Measurements from ENCODE around the gene FASLG. TPM values are rescaled to one million over a fixed set of nuclear protein-coding genes. Genes with fewer than 3 reads are reported as not detected.

The FASLG gene
- total and polyA plus RNA-seq, 4 donors: 0.20 TPM; not detected in 3

DNA sequence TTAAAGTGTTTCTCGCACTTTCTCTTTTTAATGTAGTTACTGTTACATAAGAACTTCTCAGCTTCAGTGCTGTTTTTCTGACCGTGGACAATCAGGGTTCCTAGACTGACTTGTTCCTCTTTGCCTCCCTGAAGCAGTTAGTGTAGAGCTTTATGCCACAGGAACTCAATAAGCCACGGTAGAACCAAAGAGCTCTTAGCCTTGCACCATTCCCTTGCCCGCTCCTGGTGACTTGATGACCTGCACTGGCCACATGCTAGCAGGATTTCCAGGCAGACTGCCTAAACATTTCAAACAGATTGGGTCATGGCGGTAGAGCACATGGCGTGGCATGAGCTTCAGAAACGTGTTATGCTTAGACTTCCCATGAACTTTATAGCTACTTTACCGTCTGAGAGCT, 18.8 kb upstream of the FASLG start:
- no peak for DNase-seq (ENCODE audit: low read depth in 4 of 6, low spot score in 6 of 6)
- H3K27ac ChIP-seq (ENCODE audit: low read depth, low read length): no peak overlapping the region
- H3K4me3 ChIP-seq (ENCODE audit: low read depth, low read length): no peak overlapping the region
- H3K36me3 ChIP-seq (ENCODE audit: control insufficient read depth, insufficient read depth, low read length): no peaks in the 10 kb centered on the region
- H3K27me3 ChIP-seq (ENCODE audit: control insufficient read depth, insufficient read depth, low read length): no peaks in the 10 kb centered on the region
- 92% methylated on average over 6 of the region's 8 CpGs for WGBS (ENCODE audit: insufficient coverage)
- H3K4me1 ChIP-seq (ENCODE audit: control insufficient read depth, insufficient read depth, low read length): no peaks in the 10 kb centered on the region
- H3K9me3 ChIP-seq (ENCODE audit: control insufficient read depth, insufficient read depth, low read length): peaks cover 2% of the 10 kb centered on the region

DNA sequence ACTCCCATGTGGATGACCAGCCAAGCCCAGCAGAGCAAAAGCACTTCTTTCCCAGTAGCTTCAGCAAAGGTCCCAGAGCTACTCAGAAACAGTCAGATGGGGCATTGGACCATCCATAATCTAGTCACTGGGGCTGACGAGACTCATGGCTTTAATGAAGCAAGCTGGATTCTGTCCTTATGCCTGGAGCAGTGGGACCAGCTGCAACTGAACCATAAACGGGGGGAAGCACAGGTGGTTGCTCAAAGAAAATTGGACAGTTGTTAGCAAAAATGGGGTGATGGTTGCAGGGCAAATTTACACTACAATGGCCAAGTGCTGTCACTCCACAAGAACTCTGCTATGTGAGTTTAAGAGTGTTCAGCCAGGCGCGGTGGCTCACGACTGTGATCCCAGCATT, 17.4 kb upstream of the FASLG start:
- no peaks in the 10 kb centered on the region for H3K9me3 ChIP-seq (ENCODE audit: control insufficient read depth, insufficient read depth, low read length)
- H3K4me1 ChIP-seq (ENCODE audit: control insufficient read depth, insufficient read depth, low read length): no peaks in the 10 kb centered on the region
- no peaks in the 10 kb centered on the region for H3K36me3 ChIP-seq (ENCODE audit: control insufficient read depth, insufficient read depth, low read length)
- no peaks in the 10 kb centered on the region for H3K27me3 ChIP-seq (ENCODE audit: control insufficient read depth, insufficient read depth, low read length)
- H3K27ac ChIP-seq (ENCODE audit: low read depth, low read length): no peak overlapping the region
- DNase-seq (ENCODE audit: low read depth in 4 of 6, low spot score in 6 of 6): no peak
- no peak overlapping the region for H3K4me3 ChIP-seq (ENCODE audit: low read depth, low read length)
- 49% methylated on average over 2 of the region's 5 CpGs for WGBS (ENCODE audit: insufficient coverage)

GRCh38 chr1:172642970-172643369, 15.9 kb upstream of the FASLG start:
- no peaks in the 10 kb centered on the region for H3K4me1 ChIP-seq (ENCODE audit: control insufficient read depth, insufficient read depth, low read length)
- H3K27me3 ChIP-seq (ENCODE audit: control insufficient read depth, insufficient read depth, low read length): no peaks in the 10 kb centered on the region
- no peak overlapping the region for H3K27ac ChIP-seq (ENCODE audit: low read depth, low read length)
- WGBS (ENCODE audit: insufficient coverage): no CpG with 5 or more reads among the region's 6 CpGs
- H3K9me3 ChIP-seq (ENCODE audit: control insufficient read depth, insufficient read depth, low read length): no peaks in the 10 kb centered on the region
- no peak for DNase-seq (ENCODE audit: low read depth in 4 of 6, low spot score in 6 of 6)
- no peak overlapping the region for H3K4me3 ChIP-seq (ENCODE audit: low read depth, low read length)
- no peaks in the 10 kb centered on the region for H3K36me3 ChIP-seq (ENCODE audit: control insufficient read depth, insufficient read depth, low read length)

- Histone ChIP-seq H3K27ac (ENCODE audit: low read depth, low read length) (no peak overlapping the region), H3K9me3 (ENCODE audit: control insufficient read depth, insufficient read depth, low read length) (no peaks in the 10 kb centered on the region), H3K27me3 (ENCODE audit: control insufficient read depth, insufficient read depth, low read length) (no peaks in the 10 kb centered on the region), H3K36me3 (ENCODE audit: control insufficient read depth, insufficient read depth, low read length) (no peaks in the 10 kb centered on the region), H3K4me3 (ENCODE audit: low read depth, low read length) (no peak overlapping the region), H3K4me1 (ENCODE audit: control insufficient read depth, insufficient read depth, low read length) (no peaks in the 10 kb centered on the region)
- no CpG with 5 or more reads among the region's 1 CpG for WGBS (ENCODE audit: insufficient coverage)
- no peak for DNase-seq (ENCODE audit: low read depth in 4 of 6, low spot score in 6 of 6)
Observed at GRCh38 chr1:172646653-172647052, 12.2 kb upstream of the FASLG start.

GRCh38 chr1:172647110-172647564, 11.8 kb upstream of the FASLG start:
- Histone ChIP-seq H3K27ac (ENCODE audit: low read depth, low read length) (no peak overlapping the region), H3K9me3 (ENCODE audit: control insufficient read depth, insufficient read depth, low read length) (no peaks in the 10 kb centered on the region), H3K36me3 (ENCODE audit: control insufficient read depth, insufficient read depth, low read length) (no peaks in the 10 kb centered on the region), H3K4me3 (ENCODE audit: low read depth, low read length) (no peak overlapping the region), H3K27me3 (ENCODE audit: control insufficient read depth, insufficient read depth, low read length) (no peaks in the 10 kb centered on the region), H3K4me1 (ENCODE audit: control insufficient read depth, insufficient read depth, low read length) (no peaks in the 10 kb centered on the region)
- WGBS (ENCODE audit: insufficient coverage): 69% methylated on average over 5 of the region's 8 CpGs
- DNase-seq (ENCODE audit: low read depth in 4 of 6, low spot score in 6 of 6): no peak

- 100% methylated on average over 2 of the region's 4 CpGs for WGBS (ENCODE audit: insufficient coverage)
- no peak for DNase-seq (ENCODE audit: low read depth in 4 of 6, low spot score in 6 of 6)
Observed at GRCh38 chr1:172647987-172648386, 10.9 kb upstream of the FASLG start.

GRCh38 chr1:172650474-172651193, 8.3 kb upstream of the FASLG start:
- no peaks in the 10 kb centered on the region for H3K27me3 ChIP-seq (ENCODE audit: control insufficient read depth, insufficient read depth, low read length)
- no peak for DNase-seq (ENCODE audit: low read depth in 4 of 6, low spot score in 6 of 6)
- H3K36me3 ChIP-seq (ENCODE audit: control insufficient read depth, insufficient read depth, low read length): no peaks in the 10 kb centered on the region
- no peak overlapping the region for H3K27ac ChIP-seq (ENCODE audit: low read depth, low read length)
- H3K9me3 ChIP-seq (ENCODE audit: control insufficient read depth, insufficient read depth, low read length): no peaks in the 10 kb centered on the region
- WGBS (ENCODE audit: insufficient coverage): no CpG with 5 or more reads among the region's 2 CpGs
- H3K4me1 ChIP-seq (ENCODE audit: control insufficient read depth, insufficient read depth, low read length): no peaks in the 10 kb centered on the region
- no peak overlapping the region for H3K4me3 ChIP-seq (ENCODE audit: low read depth, low read length)

More at GRCh38 chr1:172647987-172648386, 10.9 kb upstream of the FASLG start:
- no peaks in the 10 kb centered on the region for H3K27me3 ChIP-seq (ENCODE audit: control insufficient read depth, insufficient read depth, low read length)
- H3K4me3 ChIP-seq (ENCODE audit: low read depth, low read length): no peak overlapping the region
- no peaks in the 10 kb centered on the region for H3K36me3 ChIP-seq (ENCODE audit: control insufficient read depth, insufficient read depth, low read length)
- H3K4me1 ChIP-seq (ENCODE audit: control insufficient read depth, insufficient read depth, low read length): no peaks in the 10 kb centered on the region
- H3K27ac ChIP-seq (ENCODE audit: low read depth, low read length): no peak overlapping the region
- H3K9me3 ChIP-seq (ENCODE audit: control insufficient read depth, insufficient read depth, low read length): no peaks in the 10 kb centered on the region

DNA sequence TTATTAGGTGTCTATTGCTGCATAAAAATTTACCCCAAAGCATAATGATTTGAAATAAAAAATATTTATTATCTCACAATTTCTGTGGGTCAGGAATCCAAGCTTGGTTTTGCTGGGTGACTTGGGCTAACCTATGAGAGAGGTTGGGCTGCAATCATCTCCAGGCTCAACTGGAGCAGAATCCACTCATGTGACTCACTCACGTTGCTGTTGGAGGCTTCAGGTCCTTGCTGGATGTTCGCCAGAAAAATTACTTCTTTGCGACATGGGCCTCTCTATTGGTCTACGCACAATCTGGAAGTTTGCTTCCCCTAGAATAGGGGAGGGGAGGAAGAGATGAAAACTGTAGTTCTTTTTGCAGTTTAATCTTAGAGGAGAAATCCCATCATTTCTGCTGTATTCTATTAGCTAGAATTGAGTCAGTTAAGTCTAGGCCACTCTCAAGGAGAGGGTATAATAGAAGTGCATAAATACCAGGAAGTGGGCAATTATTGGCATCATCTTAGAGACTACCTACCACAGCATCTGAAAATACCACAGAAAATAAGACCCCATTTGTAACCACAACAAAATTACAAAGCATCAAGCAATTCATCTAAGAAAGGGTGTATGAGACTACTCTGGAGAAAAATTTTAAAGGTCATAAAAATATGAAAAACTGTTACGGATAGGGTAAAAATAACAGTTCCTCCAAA, 5.7 kb upstream of the FASLG start:
- no peak overlapping the region for H3K4me3 ChIP-seq (ENCODE audit: low read depth, low read length)
- H3K36me3 ChIP-seq (ENCODE audit: control insufficient read depth, insufficient read depth, low read length): no peaks in the 10 kb centered on the region
- DNase-seq (ENCODE audit: low read depth in 4 of 6, low spot score in 6 of 6): no peak
- H3K4me1 ChIP-seq (ENCODE audit: control insufficient read depth, insufficient read depth, low read length): no peaks in the 10 kb centered on the region
- no peaks in the 10 kb centered on the region for H3K27me3 ChIP-seq (ENCODE audit: control insufficient read depth, insufficient read depth, low read length)
- H3K9me3 ChIP-seq (ENCODE audit: control insufficient read depth, insufficient read depth, low read length): no peaks in the 10 kb centered on the region
- WGBS (ENCODE audit: insufficient coverage): 73% methylated on average over 3 of the region's 5 CpGs
- no peak overlapping the region for H3K27ac ChIP-seq (ENCODE audit: low read depth, low read length)

DNA sequence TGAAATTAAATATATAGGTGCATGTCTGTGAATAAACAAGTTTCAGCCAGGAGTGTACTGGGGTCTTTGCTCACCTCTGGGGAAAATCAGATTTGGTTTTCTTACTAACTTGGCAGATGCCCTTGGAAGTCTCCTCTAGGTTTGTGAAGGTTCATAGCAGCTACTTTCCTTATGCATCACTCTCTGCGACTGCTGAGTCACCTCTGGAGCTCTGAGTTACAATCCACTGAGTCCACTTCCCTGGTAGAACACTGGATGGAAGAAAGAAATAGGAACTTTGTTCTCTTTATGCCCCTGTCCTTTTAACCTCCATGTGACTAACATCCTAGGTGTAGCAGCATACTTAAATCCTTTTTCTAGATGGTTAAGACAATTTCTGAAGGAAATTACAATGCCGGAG, 4.4 kb upstream of the FASLG start:
- no CpG with 5 or more reads among the region's 2 CpGs for WGBS (ENCODE audit: insufficient coverage)
- DNase-seq (ENCODE audit: low read depth in 4 of 6, low spot score in 6 of 6): no peak
- H3K27me3 ChIP-seq (ENCODE audit: control insufficient read depth, insufficient read depth, low read length): no peaks in the 10 kb centered on the region
- H3K4me3 ChIP-seq (ENCODE audit: low read depth, low read length): no peak overlapping the region
- no peaks in the 10 kb centered on the region for H3K36me3 ChIP-seq (ENCODE audit: control insufficient read depth, insufficient read depth, low read length)
- H3K27ac ChIP-seq (ENCODE audit: low read depth, low read length): no peak overlapping the region
- H3K9me3 ChIP-seq (ENCODE audit: control insufficient read depth, insufficient read depth, low read length): no peaks in the 10 kb centered on the region
- H3K4me1 ChIP-seq (ENCODE audit: control insufficient read depth, insufficient read depth, low read length): no peaks in the 10 kb centered on the region

GRCh38 chr1:172656576-172656975, 2.3 kb upstream of the FASLG start:
- Histone ChIP-seq H3K27me3 (ENCODE audit: control insufficient read depth, insufficient read depth, low read length) (no peaks in the 10 kb centered on the region), H3K36me3 (ENCODE audit: control insufficient read depth, insufficient read depth, low read length) (no peaks in the 10 kb centered on the region), H3K27ac (ENCODE audit: low read depth, low read length) (no peak overlapping the region), H3K9me3 (ENCODE audit: control insufficient read depth, insufficient read depth, low read length) (no peaks in the 10 kb centered on the region), H3K4me3 (ENCODE audit: low read depth, low read length) (no peak overlapping the region), H3K4me1 (ENCODE audit: control insufficient read depth, insufficient read depth, low read length) (no peaks in the 10 kb centered on the region)
- no peak for DNase-seq (ENCODE audit: low read depth in 4 of 6, low spot score in 6 of 6)
- 92% methylated on average over 6 of the region's 6 CpGs for WGBS (ENCODE audit: insufficient coverage)

Measured in spinal cord (tissue), 10 donors.